GM23338 (cell line): ENCODE results near the gene HMGCLL1.
A peak's percentile ranks its signal among the peaks of the same experiment; 100 is the strongest.

Experiments used
- CREB1 ChIP-seq: fragments of 250-450 bp; sonication (Bioruptor Pico); IDR thresholded peaks from 2 replicates; pipeline ENCODE4 v1.5.0; 2020; ENCODE audit warnings: low read depth, mild to moderate bottlenecking, moderate library complexity
- EZH2 ChIP-seq: fragments of 200-600 bp; sonication (generic); IDR thresholded peaks from one replicate; pipeline ENCODE4 v1.8.0; 2017; ENCODE audit warnings: antibody characterized with exemption, mild to moderate bottlenecking, low read depth; ENCODE audit not compliant: unreplicated experiment
- EZH2phosphoT487 ChIP-seq: fragments of 200-600 bp; sonication (generic); IDR thresholded peaks from one replicate; pipeline ENCODE4 v1.8.1; 2018; ENCODE audit warnings: antibody characterized with exemption; ENCODE audit not compliant: unreplicated experiment
- JUNB ChIP-seq: IDR thresholded peaks from one replicate; pipeline ENCODE4 v1.6.1; 2016; ENCODE audit warnings: antibody characterized with exemption; ENCODE audit not compliant: unreplicated experiment
- NANOG ChIP-seq: IDR thresholded peaks from 2 replicates; pipeline ENCODE4 v1.6.1; 2016; ENCODE audit warnings: antibody characterized with exemption, borderline replicate concordance
- POLR2AphosphoS5 ChIP-seq: IDR thresholded peaks from 2 replicates; pipeline ENCODE4 v1.6.1; 2016; ENCODE audit warnings: antibody characterized with exemption, low read depth
- STAT1 ChIP-seq: IDR thresholded peaks from one replicate; pipeline ENCODE4 v1.6.1; 2016; ENCODE audit warnings: antibody characterized with exemption; ENCODE audit not compliant: unreplicated experiment
- ZNF114 ChIP-seq: fragments of 250-450 bp; sonication (Bioruptor Pico); IDR thresholded peaks from 2 replicates; pipeline ENCODE4 v1.5.0; 2020; ENCODE audit warnings: mild to moderate bottlenecking, moderate library complexity
- TF ChIP-seq, protein P1 (sequence below), 2 experiments: fragments of 200-600 bp in 1 of 2; sonication (generic) in 1 of 2; conservative IDR thresholded peaks; 2 replicates each; pipeline versions ENCODE4 v1.5.1 to v1.6.1; 2016 to 2017; ENCODE audit warnings: antibody characterized with exemption in 2 of 2, low read depth in 2 of 2, mild to moderate bottlenecking in 2 of 2, moderate library complexity in 1 of 2
- TF ChIP-seq, protein P2 (sequence below): IDR thresholded peaks from one replicate; pipeline ENCODE4 v1.6.1; 2018; ENCODE audit warnings: antibody characterized with exemption; ENCODE audit not compliant: unreplicated experiment
- TF ChIP-seq, protein P3 (sequence below): IDR thresholded peaks from 2 replicates; pipeline ENCODE4 v1.6.1; 2016; ENCODE audit warnings: antibody characterized with exemption

DNA sequence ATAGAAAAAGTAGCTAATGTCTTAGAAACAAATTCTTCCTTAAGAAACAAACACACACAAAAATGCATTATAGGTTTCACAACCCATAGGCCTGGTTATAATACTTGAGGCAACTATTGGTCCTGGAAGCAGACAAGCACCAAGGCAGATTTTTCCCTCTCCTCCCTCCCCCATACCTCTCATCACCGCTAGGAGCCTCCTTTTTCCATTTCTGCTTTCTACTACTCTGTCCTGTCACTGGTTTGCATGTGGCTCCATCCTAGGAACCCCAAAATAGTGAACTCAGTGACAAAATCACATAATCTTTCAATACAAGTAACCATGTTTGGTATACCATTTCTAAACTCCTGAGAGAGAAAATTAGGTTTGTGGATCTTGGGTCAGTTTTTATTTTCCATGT lies 66.1 kb downstream of the HMGCLL1 start:
- TF ChIP-seq CREB1 (CRISPR knock-in tag): no peak
- TF ChIP-seq, protein P1, sequence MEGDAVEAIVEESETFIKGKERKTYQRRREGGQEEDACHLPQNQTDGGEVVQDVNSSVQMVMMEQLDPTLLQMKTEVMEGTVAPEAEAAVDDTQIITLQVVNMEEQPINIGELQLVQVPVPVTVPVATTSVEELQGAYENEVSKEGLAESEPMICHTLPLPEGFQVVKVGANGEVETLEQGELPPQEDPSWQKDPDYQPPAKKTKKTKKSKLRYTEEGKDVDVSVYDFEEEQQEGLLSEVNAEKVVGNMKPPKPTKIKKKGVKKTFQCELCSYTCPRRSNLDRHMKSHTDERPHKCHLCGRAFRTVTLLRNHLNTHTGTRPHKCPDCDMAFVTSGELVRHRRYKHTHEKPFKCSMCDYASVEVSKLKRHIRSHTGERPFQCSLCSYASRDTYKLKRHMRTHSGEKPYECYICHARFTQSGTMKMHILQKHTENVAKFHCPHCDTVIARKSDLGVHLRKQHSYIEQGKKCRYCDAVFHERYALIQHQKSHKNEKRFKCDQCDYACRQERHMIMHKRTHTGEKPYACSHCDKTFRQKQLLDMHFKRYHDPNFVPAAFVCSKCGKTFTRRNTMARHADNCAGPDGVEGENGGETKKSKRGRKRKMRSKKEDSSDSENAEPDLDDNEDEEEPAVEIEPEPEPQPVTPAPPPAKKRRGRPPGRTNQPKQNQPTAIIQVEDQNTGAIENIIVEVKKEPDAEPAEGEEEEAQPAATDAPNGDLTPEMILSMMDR (conservative IDR thresholded peaks at IDR 0.05; ENCODE audit: low read depth in 2 of 2): peak; percentile 15 to 46; a peak in 1 of 4 replicates
- TF ChIP-seq, protein P2, sequence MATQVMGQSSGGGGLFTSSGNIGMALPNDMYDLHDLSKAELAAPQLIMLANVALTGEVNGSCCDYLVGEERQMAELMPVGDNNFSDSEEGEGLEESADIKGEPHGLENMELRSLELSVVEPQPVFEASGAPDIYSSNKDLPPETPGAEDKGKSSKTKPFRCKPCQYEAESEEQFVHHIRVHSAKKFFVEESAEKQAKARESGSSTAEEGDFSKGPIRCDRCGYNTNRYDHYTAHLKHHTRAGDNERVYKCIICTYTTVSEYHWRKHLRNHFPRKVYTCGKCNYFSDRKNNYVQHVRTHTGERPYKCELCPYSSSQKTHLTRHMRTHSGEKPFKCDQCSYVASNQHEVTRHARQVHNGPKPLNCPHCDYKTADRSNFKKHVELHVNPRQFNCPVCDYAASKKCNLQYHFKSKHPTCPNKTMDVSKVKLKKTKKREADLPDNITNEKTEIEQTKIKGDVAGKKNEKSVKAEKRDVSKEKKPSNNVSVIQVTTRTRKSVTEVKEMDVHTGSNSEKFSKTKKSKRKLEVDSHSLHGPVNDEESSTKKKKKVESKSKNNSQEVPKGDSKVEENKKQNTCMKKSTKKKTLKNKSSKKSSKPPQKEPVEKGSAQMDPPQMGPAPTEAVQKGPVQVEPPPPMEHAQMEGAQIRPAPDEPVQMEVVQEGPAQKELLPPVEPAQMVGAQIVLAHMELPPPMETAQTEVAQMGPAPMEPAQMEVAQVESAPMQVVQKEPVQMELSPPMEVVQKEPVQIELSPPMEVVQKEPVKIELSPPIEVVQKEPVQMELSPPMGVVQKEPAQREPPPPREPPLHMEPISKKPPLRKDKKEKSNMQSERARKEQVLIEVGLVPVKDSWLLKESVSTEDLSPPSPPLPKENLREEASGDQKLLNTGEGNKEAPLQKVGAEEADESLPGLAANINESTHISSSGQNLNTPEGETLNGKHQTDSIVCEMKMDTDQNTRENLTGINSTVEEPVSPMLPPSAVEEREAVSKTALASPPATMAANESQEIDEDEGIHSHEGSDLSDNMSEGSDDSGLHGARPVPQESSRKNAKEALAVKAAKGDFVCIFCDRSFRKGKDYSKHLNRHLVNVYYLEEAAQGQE: no peak
- TF ChIP-seq STAT1: no peak
- no peak for TF ChIP-seq POLR2AphosphoS5
- no peak for TF ChIP-seq EZH2
- no peak for TF ChIP-seq EZH2phosphoT487
- TF ChIP-seq JUNB: no peak
- TF ChIP-seq, protein P3, sequence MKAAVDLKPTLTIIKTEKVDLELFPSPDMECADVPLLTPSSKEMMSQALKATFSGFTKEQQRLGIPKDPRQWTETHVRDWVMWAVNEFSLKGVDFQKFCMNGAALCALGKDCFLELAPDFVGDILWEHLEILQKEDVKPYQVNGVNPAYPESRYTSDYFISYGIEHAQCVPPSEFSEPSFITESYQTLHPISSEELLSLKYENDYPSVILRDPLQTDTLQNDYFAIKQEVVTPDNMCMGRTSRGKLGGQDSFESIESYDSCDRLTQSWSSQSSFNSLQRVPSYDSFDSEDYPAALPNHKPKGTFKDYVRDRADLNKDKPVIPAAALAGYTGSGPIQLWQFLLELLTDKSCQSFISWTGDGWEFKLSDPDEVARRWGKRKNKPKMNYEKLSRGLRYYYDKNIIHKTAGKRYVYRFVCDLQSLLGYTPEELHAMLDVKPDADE: no peak
- no peak for TF ChIP-seq NANOG
- TF ChIP-seq ZNF114 (CRISPR knock-in tag): no peak
